Astrocyte (in vitro differentiated cells and primary cell): ENCODE measurements around the gene MICALL2. TPM values are rescaled to one million over a fixed set of nuclear protein-coding genes. Genes with fewer than 3 reads are reported as not detected.
"Not testable (repeated sequence)": the region's sequence is repeated elsewhere in the genome, so short reads cannot be mapped to it uniquely, and the experiment has no call there.

Experiments
- DNase-seq: peaks from one replicate; pipeline ENCODE4 v3.0.0-alpha.2; 2010; ENCODE audit warnings: low read depth
- FAIRE-seq: peaks from 2 replicates; lab custom pipeline; 2011; peaks lifted over from hg19 to GRCh38; lab: Jason Lieb, UNC
- H2AFZ ChIP-seq: 2 replicates; pipeline ENCODE4 v1.6.0; 2012; ENCODE audit warnings: low read depth, low read length, inconsistent platforms
- H3K27ac ChIP-seq: 2 replicates; pipeline ENCODE4 v1.5.1; 2011; ENCODE audit warnings: low read depth, low read length, inconsistent platforms
- H3K27me3 ChIP-seq: 2 replicates; pipeline ENCODE4 v1.6.0; 2011; ENCODE audit warnings: low read length, inconsistent platforms; ENCODE audit not compliant: insufficient read depth
- H3K36me3 ChIP-seq: 2 replicates; pipeline ENCODE4 v1.5.1; 2011; ENCODE audit warnings: low read length, inconsistent platforms; ENCODE audit not compliant: insufficient read depth
- H3K4me1 ChIP-seq: 2 replicates; pipeline ENCODE4 v1.5.1; 2011; ENCODE audit warnings: low read length, inconsistent platforms; ENCODE audit not compliant: insufficient read depth
- H3K4me2 ChIP-seq: 2 replicates; pipeline ENCODE4 v1.6.0; 2012; ENCODE audit warnings: low read length, inconsistent platforms
- H3K4me3 ChIP-seq: 2 replicates; pipeline ENCODE4 v1.5.1; 2011; ENCODE audit warnings: low read depth, mild to moderate bottlenecking, low read length, inconsistent platforms; ENCODE audit not compliant: insufficient read depth
- H3K79me2 ChIP-seq: 2 replicates; pipeline ENCODE4 v1.6.0; 2012; ENCODE audit warnings: mild to moderate bottlenecking, low read length, inconsistent platforms; ENCODE audit not compliant: insufficient read depth
- H3K9ac ChIP-seq: 2 replicates; pipeline ENCODE4 v1.6.0; 2012; ENCODE audit warnings: mild to moderate bottlenecking, low read length, inconsistent platforms
- H3K9me3 ChIP-seq: 2 replicates; pipeline ENCODE4 v1.5.1; 2012; ENCODE audit warnings: low read depth, mild to moderate bottlenecking, low read length, inconsistent platforms; ENCODE audit not compliant: insufficient read depth
- H4K20me1 ChIP-seq: 2 replicates; pipeline ENCODE4 v1.6.0; 2012; ENCODE audit warnings: low read length, inconsistent platforms; ENCODE audit not compliant: insufficient read depth
- H3K27ac Mint-ChIP-seq: one replicate; pipeline ENCODE4 v1.8.0; 2021; ENCODE audit warnings: mild to moderate bottlenecking, mixed read lengths; ENCODE audit not compliant: unreplicated experiment
- H3K27me3 Mint-ChIP-seq: one replicate; pipeline ENCODE4 v1.8.0; 2021; ENCODE audit warnings: low read depth, mixed read lengths; ENCODE audit not compliant: unreplicated experiment
- H3K36me3 Mint-ChIP-seq: one replicate; pipeline ENCODE4 v1.8.0; 2021; ENCODE audit warnings: low read depth, mixed read lengths; ENCODE audit not compliant: unreplicated experiment
- H3K4me1 Mint-ChIP-seq: one replicate; pipeline ENCODE4 v1.8.0; 2021; ENCODE audit warnings: low read depth, mixed read lengths; ENCODE audit not compliant: unreplicated experiment
- H3K4me3 Mint-ChIP-seq: one replicate; pipeline ENCODE4 v1.8.0; 2021; ENCODE audit warnings: mild to moderate bottlenecking, moderate library complexity, mixed read lengths; ENCODE audit not compliant: unreplicated experiment
- H3K9me3 Mint-ChIP-seq: one replicate; pipeline ENCODE4 v1.8.0; 2021; ENCODE audit warnings: mild to moderate bottlenecking, mixed read lengths; ENCODE audit not compliant: unreplicated experiment
- EZH2 ChIP-seq: IDR thresholded peaks from 2 replicates; pipeline ENCODE4 v1.6.1; 2012; ENCODE audit warnings: mild to moderate bottlenecking, low read length, inconsistent platforms; ENCODE audit not compliant: insufficient read depth
- total RNA-seq: library from RNA; stranded (reverse); gene quantifications from 2 replicates; pipeline ENCODE4 v1.2.1, GENCODE V29; 2021
- TF ChIP-seq, protein P1 (sequence below): IDR thresholded peaks from 2 replicates; pipeline ENCODE4 v1.5.1; 2011; ENCODE audit warnings: low read depth, mild to moderate bottlenecking, inconsistent platforms, low read length, moderate library complexity; ENCODE audit not compliant: insufficient read depth

Gene MICALL2
- total RNA-seq, 1 donor from 2014 or later: 43.4 TPM

DNA sequence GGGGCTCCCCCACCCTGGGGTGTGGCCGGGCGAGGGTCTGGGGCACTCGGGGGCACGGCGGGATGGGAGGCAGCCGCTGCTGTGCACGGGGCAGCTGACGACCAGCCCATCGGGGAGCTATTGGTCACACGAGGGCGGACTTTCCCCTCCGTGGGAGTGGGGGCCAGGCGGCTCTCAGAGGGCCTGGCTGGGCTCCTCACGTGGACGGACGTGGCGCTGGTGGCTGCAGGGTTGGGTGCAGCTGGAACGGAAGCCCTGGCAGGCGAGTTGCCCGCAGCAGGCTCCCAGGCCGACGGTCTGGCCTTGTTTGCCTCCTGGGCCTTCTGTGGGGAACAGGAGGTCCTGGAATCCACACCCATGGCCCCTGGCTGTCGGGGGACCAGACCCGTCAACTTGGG is 14.3 kb downstream of the MICALL2 start:
- Mint-ChIP-seq H3K4me3 (no peak overlapping the region), H3K4me1 (no peaks in the 10 kb centered on the region), H3K27ac (no peak overlapping the region), H3K36me3 (peaks cover 4% of the 10 kb centered on the region), H3K27me3 (no peaks in the 10 kb centered on the region), H3K9me3 (no peaks in the 10 kb centered on the region)
- Histone ChIP-seq H3K4me2 (no peak overlapping the region), H3K79me2 (no peaks in the 10 kb centered on the region), H3K27ac (no peak overlapping the region), H3K36me3 (no peaks in the 10 kb centered on the region), H3K9me3 (no peaks in the 10 kb centered on the region), H3K4me3 (no peak overlapping the region), H2AFZ (no peak overlapping the region), H4K20me1 (peaks cover 25% of the 10 kb centered on the region), H3K27me3 (no peaks in the 10 kb centered on the region), H3K9ac (no peak overlapping the region), H3K4me1 (no peaks in the 10 kb centered on the region)
- no peak for FAIRE-seq
- DNase-seq: no peak
- TF ChIP-seq, protein P1, sequence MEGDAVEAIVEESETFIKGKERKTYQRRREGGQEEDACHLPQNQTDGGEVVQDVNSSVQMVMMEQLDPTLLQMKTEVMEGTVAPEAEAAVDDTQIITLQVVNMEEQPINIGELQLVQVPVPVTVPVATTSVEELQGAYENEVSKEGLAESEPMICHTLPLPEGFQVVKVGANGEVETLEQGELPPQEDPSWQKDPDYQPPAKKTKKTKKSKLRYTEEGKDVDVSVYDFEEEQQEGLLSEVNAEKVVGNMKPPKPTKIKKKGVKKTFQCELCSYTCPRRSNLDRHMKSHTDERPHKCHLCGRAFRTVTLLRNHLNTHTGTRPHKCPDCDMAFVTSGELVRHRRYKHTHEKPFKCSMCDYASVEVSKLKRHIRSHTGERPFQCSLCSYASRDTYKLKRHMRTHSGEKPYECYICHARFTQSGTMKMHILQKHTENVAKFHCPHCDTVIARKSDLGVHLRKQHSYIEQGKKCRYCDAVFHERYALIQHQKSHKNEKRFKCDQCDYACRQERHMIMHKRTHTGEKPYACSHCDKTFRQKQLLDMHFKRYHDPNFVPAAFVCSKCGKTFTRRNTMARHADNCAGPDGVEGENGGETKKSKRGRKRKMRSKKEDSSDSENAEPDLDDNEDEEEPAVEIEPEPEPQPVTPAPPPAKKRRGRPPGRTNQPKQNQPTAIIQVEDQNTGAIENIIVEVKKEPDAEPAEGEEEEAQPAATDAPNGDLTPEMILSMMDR: no peak
- TF ChIP-seq EZH2: no peak

DNA sequence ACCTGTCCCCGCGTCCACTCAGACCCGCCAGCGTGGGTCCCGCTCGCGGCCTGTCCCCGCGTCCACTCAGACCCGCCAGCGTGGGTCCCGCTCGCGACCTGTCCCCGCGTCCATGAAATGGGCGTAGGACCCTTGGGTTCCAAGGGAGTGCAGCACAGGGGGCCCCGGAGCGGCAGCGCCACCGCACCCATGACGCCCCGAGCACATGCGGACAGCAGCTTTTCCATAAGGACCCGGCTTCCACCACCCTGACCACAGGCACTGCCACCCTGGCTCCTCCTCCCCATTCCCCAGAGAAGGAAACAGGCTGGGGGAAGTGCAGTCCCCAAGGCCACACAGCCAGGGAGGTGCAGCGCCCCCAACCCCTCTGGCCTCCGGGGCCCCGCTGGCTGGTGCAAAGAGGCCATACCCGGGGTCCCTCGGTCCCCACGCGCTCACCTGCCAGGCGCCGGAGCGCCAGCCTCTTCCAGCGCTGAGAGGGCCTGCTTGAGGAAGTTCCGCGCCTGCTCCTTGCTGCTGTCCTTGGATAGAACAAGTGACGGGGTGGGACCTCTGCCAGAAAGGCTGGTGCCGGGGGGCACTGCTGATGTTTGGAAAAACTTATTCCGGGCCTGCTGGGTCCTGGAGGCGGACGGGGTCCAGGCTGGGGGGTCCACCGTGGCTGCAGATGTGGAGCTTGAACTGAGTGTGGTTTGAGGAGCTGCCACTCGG is 14.9 kb downstream of the MICALL2 start:
- Mint-ChIP-seq H3K9me3 (no peaks in the 10 kb centered on the region), H3K27me3 (no peaks in the 10 kb centered on the region), H3K4me1 (no peaks in the 10 kb centered on the region), H3K27ac (no peak overlapping the region), H3K36me3 (peaks cover 5% of the 10 kb centered on the region), H3K4me3 (no peak overlapping the region)
- no peaks in the 10 kb centered on the region for H3K27me3 ChIP-seq
- H2AFZ ChIP-seq: no peak overlapping the region
- FAIRE-seq: no peak
- H3K9ac ChIP-seq: no peak overlapping the region
- H3K27ac ChIP-seq: no peak overlapping the region
- H3K36me3 ChIP-seq: no peaks in the 10 kb centered on the region
- H3K4me2 ChIP-seq: no peak overlapping the region
- H3K9me3 ChIP-seq: peaks cover 1% of the 10 kb centered on the region
- no peak for TF ChIP-seq EZH2
- H3K4me3 ChIP-seq: no peak overlapping the region
- no peaks in the 10 kb centered on the region for H3K79me2 ChIP-seq
- DNase-seq: no peak
- H4K20me1 ChIP-seq: peaks cover 24% of the 10 kb centered on the region
- H3K4me1 ChIP-seq: no peaks in the 10 kb centered on the region

DNA sequence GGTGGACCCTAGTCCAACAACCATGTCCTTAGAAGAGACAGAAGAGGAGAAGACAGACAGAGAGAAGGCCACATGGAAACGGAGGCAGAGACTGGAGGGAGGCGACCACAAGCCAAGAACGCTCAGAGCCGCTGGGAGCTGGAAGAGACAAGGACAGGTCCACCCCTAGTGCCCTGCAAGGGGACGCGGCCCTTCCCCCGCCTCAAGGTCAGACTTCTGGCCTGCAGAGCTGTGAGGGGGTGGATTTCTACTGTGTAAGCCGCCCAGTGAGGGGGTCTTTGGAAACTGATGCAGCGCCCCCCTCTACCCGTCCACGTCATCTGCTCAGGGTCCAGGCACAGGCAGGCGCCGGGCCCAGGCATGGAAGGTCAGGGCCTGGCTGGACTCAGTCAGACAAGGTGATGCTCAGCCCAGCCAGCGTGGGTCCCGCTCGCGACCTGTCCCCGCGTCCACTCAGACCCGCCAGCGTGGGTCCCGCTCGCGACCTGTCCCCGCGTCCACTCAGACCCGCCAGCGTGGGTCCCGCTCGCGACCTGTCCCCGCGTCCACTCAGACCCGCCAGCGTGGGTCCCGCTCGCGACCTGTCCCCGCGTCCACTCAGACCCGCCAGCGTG is 15.6 kb downstream of the MICALL2 start:
- H4K20me1 ChIP-seq: peaks cover 27% of the 10 kb centered on the region
- not testable (repeated sequence) for H3K36me3 ChIP-seq, H3K27ac ChIP-seq, H3K4me3 ChIP-seq, H3K4me3 Mint-ChIP-seq, H2AFZ ChIP-seq, H3K4me2 ChIP-seq, H3K4me1 Mint-ChIP-seq, H3K27ac Mint-ChIP-seq, H3K79me2 ChIP-seq, H3K9me3 Mint-ChIP-seq, H3K9ac ChIP-seq, DNase-seq, H3K36me3 Mint-ChIP-seq, H3K9me3 ChIP-seq, H3K27me3 Mint-ChIP-seq, H3K27me3 ChIP-seq, H3K4me1 ChIP-seq, FAIRE-seq
